Measurements from ENCODE around the gene FBLN5. TPM values are rescaled to one million over a fixed set of nuclear protein-coding genes. Genes with fewer than 3 reads are reported as not detected.

Gene FBLN5
- total and polyA plus RNA-seq, 11 donors = 26.0 to 129 (median 40.3) TPM

DNA sequence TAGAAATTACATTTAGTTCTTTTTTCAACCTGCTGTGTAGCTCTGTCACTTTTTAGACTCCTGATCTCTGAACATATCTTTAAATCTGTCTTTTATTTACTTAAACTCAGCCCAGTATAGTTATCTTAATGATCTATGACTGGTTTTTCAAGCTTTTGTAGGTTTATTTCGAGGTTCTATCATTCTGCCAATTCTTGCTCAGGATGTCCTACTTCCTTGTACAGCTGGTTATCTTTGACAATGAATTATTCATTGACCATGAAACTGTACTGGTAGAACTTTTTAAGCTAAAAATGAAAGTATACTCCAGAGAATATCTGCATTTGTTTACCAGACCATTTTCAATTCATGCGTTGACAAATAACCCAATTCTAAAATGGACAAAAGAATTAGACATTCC lies 118.0 kb downstream of the FBLN5 start:
- Histone ChIP-seq H3K9me3 (peaks cover 0 to 11% (median 4%) of the 10 kb centered on the region in 12 donors), H3K27me3 (peaks cover 0 to 35% (median under 1%) of the 10 kb centered on the region in 9 donors), H3K4me3 (no peak overlapping the region), H3K4me1 (peaks cover 0 to 2% (median 0%) of the 10 kb centered on the region in 12 donors), H3K36me3 (no peaks in the 10 kb centered on the region), H3K27ac (no peak overlapping the region)
- 38 to 51% (median 41%) methylated on average over 2 of the region's 2 CpGs for WGBS, 4 donors
- intact Hi-C loops (cut with DNase I) = no loop called here
- no peak for DNase-seq
- no peak for ATAC-seq
- TF ChIP-seq, protein P1, sequence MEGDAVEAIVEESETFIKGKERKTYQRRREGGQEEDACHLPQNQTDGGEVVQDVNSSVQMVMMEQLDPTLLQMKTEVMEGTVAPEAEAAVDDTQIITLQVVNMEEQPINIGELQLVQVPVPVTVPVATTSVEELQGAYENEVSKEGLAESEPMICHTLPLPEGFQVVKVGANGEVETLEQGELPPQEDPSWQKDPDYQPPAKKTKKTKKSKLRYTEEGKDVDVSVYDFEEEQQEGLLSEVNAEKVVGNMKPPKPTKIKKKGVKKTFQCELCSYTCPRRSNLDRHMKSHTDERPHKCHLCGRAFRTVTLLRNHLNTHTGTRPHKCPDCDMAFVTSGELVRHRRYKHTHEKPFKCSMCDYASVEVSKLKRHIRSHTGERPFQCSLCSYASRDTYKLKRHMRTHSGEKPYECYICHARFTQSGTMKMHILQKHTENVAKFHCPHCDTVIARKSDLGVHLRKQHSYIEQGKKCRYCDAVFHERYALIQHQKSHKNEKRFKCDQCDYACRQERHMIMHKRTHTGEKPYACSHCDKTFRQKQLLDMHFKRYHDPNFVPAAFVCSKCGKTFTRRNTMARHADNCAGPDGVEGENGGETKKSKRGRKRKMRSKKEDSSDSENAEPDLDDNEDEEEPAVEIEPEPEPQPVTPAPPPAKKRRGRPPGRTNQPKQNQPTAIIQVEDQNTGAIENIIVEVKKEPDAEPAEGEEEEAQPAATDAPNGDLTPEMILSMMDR (IDR thresholded peaks at IDR 0.05) = no peak
- TF ChIP-seq POLR2A (IDR thresholded peaks at IDR 0.05) = no peak

DNA sequence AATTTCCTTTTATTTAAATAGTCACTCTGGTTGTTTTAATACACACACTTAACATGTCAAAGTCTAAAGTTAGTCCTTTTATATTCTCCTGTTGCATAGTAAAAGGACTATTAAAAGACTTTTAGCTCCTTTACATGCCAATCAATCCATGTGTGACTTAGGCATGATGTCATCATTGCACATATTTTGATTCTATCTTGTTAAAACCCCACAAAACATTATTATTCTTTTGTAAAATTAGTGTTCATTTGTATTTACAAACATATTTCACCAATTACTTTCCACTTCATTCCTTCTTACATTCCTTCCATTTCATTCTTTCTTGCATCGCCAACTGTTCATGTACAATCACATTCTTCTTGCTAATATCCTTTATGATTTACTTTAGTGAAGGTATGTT lies 119.7 kb downstream of the FBLN5 start:
- no peak for DNase-seq
- Histone ChIP-seq H3K4me3 (no peak overlapping the region), H3K27ac (no peak overlapping the region), H3K4me1 (peaks cover 0 to 2% (median 0%) of the 10 kb centered on the region in 12 donors), H3K36me3 (no peaks in the 10 kb centered on the region), H3K27me3 (peaks cover 0 to 20% (median 0%) of the 10 kb centered on the region in 9 donors), H3K9me3 (peaks cover 0 to 11% (median 4%) of the 10 kb centered on the region in 12 donors)
- ATAC-seq = no peak
- intact Hi-C loops (cut with DNase I) = no loop called here
- WGBS, 4 donors = 94 to 98% (median 97%) methylated on average over 1 of the region's 1 CpG
- TF ChIP-seq POLR2A (IDR thresholded peaks at IDR 0.05) = no peak
- TF ChIP-seq, protein P1 (IDR thresholded peaks at IDR 0.05) = no peak

Other genes starting within 250 kb of the FBLN5 start
- gene CATSPERB, start 215.6 kb downstream of the FBLN5 start, total RNA-seq = 1 to 10 TPM in 2 of 9 donors, under 1 TPM in 4, not detected in 3; 0.16 to 1.3 (median 0.60) TPM
- under 1 TPM; 0.04 to 0.15 TPM for gene CATSPERB, start 215.6 kb downstream of the FBLN5 start, polyA plus RNA-seq
- 10 to 100 TPM in 1 of 9 donors, 1 to 10 TPM in 8; 1.1 to 17.1 (median 3.2) TPM for gene TC2N, start 80.2 kb downstream of the FBLN5 start, total RNA-seq
- 1 to 10 TPM; 1.2 to 2.1 TPM for gene TC2N, start 80.2 kb downstream of the FBLN5 start, polyA plus RNA-seq
- gene TRIP11, start 92.4 kb upstream of the FBLN5 start, total RNA-seq = 10 to 100 TPM; 24.7 to 68.6 (median 55.4) TPM
- gene TRIP11, start 92.4 kb upstream of the FBLN5 start, polyA plus RNA-seq = 1 to 10 TPM; 4.8 to 8.5 TPM
- gene ATXN3, start 158.9 kb upstream of the FBLN5 start, total RNA-seq = 10 to 100 TPM; 11.0 to 27.1 (median 16.3) TPM
- gene ATXN3, start 158.9 kb upstream of the FBLN5 start, polyA plus RNA-seq = 10 to 100 TPM in 1 of 2 donors, 1 to 10 TPM in 1; 10.0 to 10.6 TPM
- 1,000 to 10,000 TPM in 2 of 9 donors, 100 to 1,000 TPM in 7; 295 to 1,551 (median 438) TPM for gene NDUFB1, start 174.0 kb upstream of the FBLN5 start, total RNA-seq
- gene NDUFB1, start 174.0 kb upstream of the FBLN5 start, polyA plus RNA-seq = 1,000 to 10,000 TPM in 1 of 2 donors, 100 to 1,000 TPM in 1; 719 to 4,751 TPM
- gene CPSF2, start 174.3 kb upstream of the FBLN5 start, total RNA-seq = 10 to 100 TPM; 24.5 to 51.7 (median 44.2) TPM
- gene CPSF2, start 174.3 kb upstream of the FBLN5 start, polyA plus RNA-seq = 10 to 100 TPM in 1 of 2 donors, 1 to 10 TPM in 1; 4.8 to 15.3 TPM